GM12878 (cell line): ENCODE data around the gene TMEM208. TPM values are rescaled to one million over a fixed set of nuclear protein-coding genes. Genes with fewer than 3 reads are reported as not detected.
A peak's percentile ranks its signal among the peaks of the same experiment; 100 is the strongest.

ENCODE experiments used
- CHD1 ChIP-seq: IDR thresholded peaks from 2 replicates; pipeline ENCODE4 v1.6.1; 2012; ENCODE audit warnings: low read depth, low read length, improper control_type of control experiment
- EGR1 ChIP-seq, 2 experiments: IDR thresholded peaks; 1 replicate in 1 of 2; 2 replicates in 1 of 2; pipeline ENCODE4 v1.6.1; 2011 to 2012; ENCODE audit warnings: low read depth in 2 of 2, low read length in 2 of 2, borderline replicate concordance in 1 of 2, mild to moderate bottlenecking in 1 of 2, moderate library complexity in 1 of 2
- ETV6 ChIP-seq, 2 experiments: fragments of 450-650 bp in 1 of 2; IDR thresholded peaks in 1 of 2; conservative IDR thresholded peaks in 1 of 2; 2 replicates each; pipeline ENCODE4 v1.6.1; 2014; ENCODE audit warnings: antibody characterized with exemption in 1 of 2, borderline replicate concordance in 1 of 2, low read depth in 1 of 2, mild to moderate bottlenecking in 1 of 2, moderate library complexity in 1 of 2
- FOS ChIP-seq: IDR thresholded peaks from 3 replicates; pipeline ENCODE4 v1.6.1; 2011; ENCODE audit warnings: borderline replicate concordance; ENCODE audit not compliant: insufficient read length; ENCODE audit errors: extremely low read depth
- NBN ChIP-seq: fragments of 450-650 bp; IDR thresholded peaks from 2 replicates; pipeline ENCODE4 v1.6.1; 2016
- NRF1 ChIP-seq: conservative IDR thresholded peaks from 2 replicates; pipeline ENCODE4 v1.6.1; 2011; ENCODE audit warnings: mild to moderate bottlenecking, low read depth, low read length, improper control_type of control experiment
- PAX5 ChIP-seq: IDR thresholded peaks from 2 replicates; pipeline ENCODE4 v1.6.1; 2011; ENCODE audit warnings: low read depth, low read length, borderline replicate concordance
- POLR2AphosphoS5 ChIP-seq: IDR thresholded peaks from 2 replicates; pipeline ENCODE4 v1.6.1; 2011; ENCODE audit warnings: mild to moderate bottlenecking, low read length, inconsistent platforms
- RUNX3 ChIP-seq: IDR thresholded peaks from 2 replicates; pipeline ENCODE4 v1.6.1; 2012; ENCODE audit warnings: low read length, inconsistent platforms
- SMAD5 ChIP-seq: IDR thresholded peaks from 2 replicates; pipeline ENCODE4 v1.6.1; 2016; ENCODE audit warnings: antibody characterized with exemption, low read depth
- SMC3 ChIP-seq: IDR thresholded peaks from 2 replicates; pipeline ENCODE4 v1.6.1; 2011; ENCODE audit warnings: low read length, improper control_type of control experiment, borderline replicate concordance
- SP1 ChIP-seq: IDR thresholded peaks from one replicate; pipeline ENCODE4 v1.6.1; 2011; ENCODE audit warnings: low read depth, low read length
- SUPT20H ChIP-seq: IDR thresholded peaks from 2 replicates; pipeline ENCODE4 v1.6.1; 2011; ENCODE audit warnings: low read depth, mild to moderate bottlenecking, low read length, moderate library complexity, borderline replicate concordance; ENCODE audit not compliant: control insufficient read depth
- polyA plus RNA-seq, 11 experiments: library from polyadenylated mRNA; depleted of rRNA in 4 of 11; unstranded in 6 of 11; stranded (reverse) in 5 of 11; fragments of >200 nt; fragmentation: Nextera tagmentation in 4 of 11; fragmentation: Illumina TruSeq in 1 of 11; extraction: Ambion mirVana in 4 of 11; extraction: Trizol in 1 of 11; gene quantifications; 1 replicate in 1 of 11; 2 replicates in 10 of 11; pipeline versions ENCODE4 v1.2.1 to v1.2.3, GENCODE V29; 2011 to 2016; ENCODE audit warnings: inconsistent platforms in 2 of 11, missing spikeins in 2 of 11, low read depth in 1 of 11
- total RNA-seq, 4 experiments: library from RNA; depleted of rRNA in 3 of 4; stranded (reverse); fragments of >200 nt in 3 of 4; fragmentation: Illumina TruSeq in 1 of 4; extraction: Trizol in 1 of 4; gene quantifications; 2 replicates each; pipeline versions ENCODE4 v1.2.1 to v1.2.3, GENCODE V29; 2013 to 2021
- TF ChIP-seq, protein P1 (sequence below): fragments of 450-650 bp; IDR thresholded peaks from 2 replicates; pipeline ENCODE4 v1.6.1; 2018; ENCODE audit warnings: mild to moderate bottlenecking, low read depth, moderate library complexity; ENCODE audit not compliant: partially characterized antibody
- TF ChIP-seq, protein P2 (sequence below), 3 experiments: IDR thresholded peaks in 2 of 3; conservative IDR thresholded peaks in 1 of 3; 2 replicates each; pipeline ENCODE4 v1.5.1; 2011; ENCODE audit warnings: low read depth in 3 of 3, low read length in 3 of 3, mild to moderate bottlenecking in 3 of 3, control low read depth in 2 of 3, moderate library complexity in 2 of 3, inconsistent platforms in 1 of 3, mixed read lengths in 1 of 3; ENCODE audit not compliant: control insufficient read depth in 2 of 3, insufficient read depth in 1 of 3; ENCODE audit errors: extremely low read depth in 1 of 3
- TF ChIP-seq, protein P3 (sequence below): IDR thresholded peaks from 2 replicates; pipeline ENCODE4 v1.6.1; 2012; ENCODE audit warnings: low read depth, low read length, improper control_type of control experiment
- TF ChIP-seq, protein P4 (sequence below): IDR thresholded peaks from 2 replicates; pipeline ENCODE4 v1.6.1; 2012; ENCODE audit warnings: improper control_type of control experiment, low read depth, low read length; ENCODE audit not compliant: insufficient replicate concordance

The TMEM208 gene
- total and polyA plus RNA-seq, 10 of the 15 experiments (the other 5 are each of a cell fraction or from before 2014, with no cell fraction given): 34.1 to 244 (median 54.1) TPM

DNA sequence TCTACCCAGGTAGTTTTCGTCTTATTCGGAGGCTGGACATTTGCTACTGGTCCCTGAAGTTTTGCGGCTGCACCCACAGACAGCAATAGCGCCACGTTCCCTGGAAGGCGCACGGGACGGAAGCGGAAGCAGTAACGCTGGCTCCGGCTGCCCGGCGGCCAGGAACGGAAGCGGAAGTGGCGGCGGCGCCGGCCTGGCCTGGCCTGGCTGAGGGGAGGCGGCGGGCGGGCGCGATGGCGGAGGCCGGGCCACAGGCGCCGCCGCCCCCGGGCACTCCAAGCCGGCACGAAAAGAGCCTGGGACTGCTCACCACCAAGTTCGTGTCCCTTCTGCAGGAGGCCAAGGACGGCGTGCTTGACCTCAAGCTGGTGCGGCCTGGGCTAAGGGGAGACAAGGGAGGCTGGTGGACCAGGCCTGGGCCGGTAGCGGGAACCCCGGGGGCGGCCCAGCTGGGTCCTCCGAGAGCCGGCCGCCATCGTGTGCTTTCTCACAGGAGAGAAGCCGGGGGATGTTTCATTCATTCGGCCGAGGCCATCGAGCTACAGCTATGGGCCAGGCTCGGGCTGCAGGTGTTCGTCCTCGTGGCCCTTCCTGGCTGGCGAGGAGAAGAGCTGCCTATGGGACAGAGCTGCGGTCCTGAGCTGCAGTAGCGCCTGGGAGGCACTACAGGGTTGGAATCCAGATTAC, 34.8 kb upstream of the TMEM208 start, which contains the start of gene E2F4 (continued):
- TF ChIP-seq POLR2AphosphoS5 (peak; percentile 70; the same call in 1 of the 2 replicates), SP1 (peak; percentile 62), FOS (no peak), NRF1 (no peak), SMAD5 (no peak; the same call in 1 of the 2 replicates), EGR1 (IDR thresholded peaks at IDR 0.05; ENCODE audit: borderline replicate concordance in 1 of 2, low read depth in 2 of 2, low read length in 2 of 2) (peak in 1 of 2 experiments; percentile 72; a peak in 1 of 3 replicates), SMC3 (no peak), CHD1 (no peak), ETV6 (conservative IDR thresholded peaks at IDR 0.05 in 1 of 2, IDR thresholded peaks at IDR 0.05 in 1 of 2; ENCODE audit: borderline replicate concordance in 1 of 2, low read depth in 1 of 2) (peak; percentile 94 to 97; a peak in 3 of 4 replicates), SUPT20H (peak; percentile 94), NBN (peak; percentile 73), RUNX3 (peak; percentile 95), PAX5 (no peak)
- TF ChIP-seq, protein P1, sequence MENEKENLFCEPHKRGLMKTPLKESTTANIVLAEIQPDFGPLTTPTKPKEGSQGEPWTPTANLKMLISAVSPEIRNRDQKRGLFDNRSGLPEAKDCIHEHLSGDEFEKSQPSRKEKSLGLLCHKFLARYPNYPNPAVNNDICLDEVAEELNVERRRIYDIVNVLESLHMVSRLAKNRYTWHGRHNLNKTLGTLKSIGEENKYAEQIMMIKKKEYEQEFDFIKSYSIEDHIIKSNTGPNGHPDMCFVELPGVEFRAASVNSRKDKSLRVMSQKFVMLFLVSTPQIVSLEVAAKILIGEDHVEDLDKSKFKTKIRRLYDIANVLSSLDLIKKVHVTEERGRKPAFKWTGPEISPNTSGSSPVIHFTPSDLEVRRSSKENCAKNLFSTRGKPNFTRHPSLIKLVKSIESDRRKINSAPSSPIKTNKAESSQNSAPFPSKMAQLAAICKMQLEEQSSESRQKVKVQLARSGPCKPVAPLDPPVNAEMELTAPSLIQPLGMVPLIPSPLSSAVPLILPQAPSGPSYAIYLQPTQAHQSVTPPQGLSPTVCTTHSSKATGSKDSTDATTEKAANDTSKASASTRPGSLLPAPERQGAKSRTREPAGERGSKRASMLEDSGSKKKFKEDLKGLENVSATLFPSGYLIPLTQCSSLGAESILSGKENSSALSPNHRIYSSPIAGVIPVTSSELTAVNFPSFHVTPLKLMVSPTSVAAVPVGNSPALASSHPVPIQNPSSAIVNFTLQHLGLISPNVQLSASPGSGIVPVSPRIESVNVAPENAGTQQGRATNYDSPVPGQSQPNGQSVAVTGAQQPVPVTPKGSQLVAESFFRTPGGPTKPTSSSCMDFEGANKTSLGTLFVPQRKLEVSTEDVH: no peak
- TF ChIP-seq, protein P2, sequence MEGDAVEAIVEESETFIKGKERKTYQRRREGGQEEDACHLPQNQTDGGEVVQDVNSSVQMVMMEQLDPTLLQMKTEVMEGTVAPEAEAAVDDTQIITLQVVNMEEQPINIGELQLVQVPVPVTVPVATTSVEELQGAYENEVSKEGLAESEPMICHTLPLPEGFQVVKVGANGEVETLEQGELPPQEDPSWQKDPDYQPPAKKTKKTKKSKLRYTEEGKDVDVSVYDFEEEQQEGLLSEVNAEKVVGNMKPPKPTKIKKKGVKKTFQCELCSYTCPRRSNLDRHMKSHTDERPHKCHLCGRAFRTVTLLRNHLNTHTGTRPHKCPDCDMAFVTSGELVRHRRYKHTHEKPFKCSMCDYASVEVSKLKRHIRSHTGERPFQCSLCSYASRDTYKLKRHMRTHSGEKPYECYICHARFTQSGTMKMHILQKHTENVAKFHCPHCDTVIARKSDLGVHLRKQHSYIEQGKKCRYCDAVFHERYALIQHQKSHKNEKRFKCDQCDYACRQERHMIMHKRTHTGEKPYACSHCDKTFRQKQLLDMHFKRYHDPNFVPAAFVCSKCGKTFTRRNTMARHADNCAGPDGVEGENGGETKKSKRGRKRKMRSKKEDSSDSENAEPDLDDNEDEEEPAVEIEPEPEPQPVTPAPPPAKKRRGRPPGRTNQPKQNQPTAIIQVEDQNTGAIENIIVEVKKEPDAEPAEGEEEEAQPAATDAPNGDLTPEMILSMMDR (IDR thresholded peaks at IDR 0.05 in 2 of 3, conservative IDR thresholded peaks at IDR 0.05 in 1 of 3; ENCODE audit: control insufficient read depth in 2 of 3, extremely low read depth in 1 of 3, insufficient read depth in 1 of 3, low read depth in 3 of 3, low read length in 3 of 3): no peak
- TF ChIP-seq, protein P3, sequence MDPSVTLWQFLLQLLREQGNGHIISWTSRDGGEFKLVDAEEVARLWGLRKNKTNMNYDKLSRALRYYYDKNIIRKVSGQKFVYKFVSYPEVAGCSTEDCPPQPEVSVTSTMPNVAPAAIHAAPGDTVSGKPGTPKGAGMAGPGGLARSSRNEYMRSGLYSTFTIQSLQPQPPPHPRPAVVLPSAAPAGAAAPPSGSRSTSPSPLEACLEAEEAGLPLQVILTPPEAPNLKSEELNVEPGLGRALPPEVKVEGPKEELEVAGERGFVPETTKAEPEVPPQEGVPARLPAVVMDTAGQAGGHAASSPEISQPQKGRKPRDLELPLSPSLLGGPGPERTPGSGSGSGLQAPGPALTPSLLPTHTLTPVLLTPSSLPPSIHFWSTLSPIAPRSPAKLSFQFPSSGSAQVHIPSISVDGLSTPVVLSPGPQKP: peak; percentile 89
- TF ChIP-seq, protein P4, sequence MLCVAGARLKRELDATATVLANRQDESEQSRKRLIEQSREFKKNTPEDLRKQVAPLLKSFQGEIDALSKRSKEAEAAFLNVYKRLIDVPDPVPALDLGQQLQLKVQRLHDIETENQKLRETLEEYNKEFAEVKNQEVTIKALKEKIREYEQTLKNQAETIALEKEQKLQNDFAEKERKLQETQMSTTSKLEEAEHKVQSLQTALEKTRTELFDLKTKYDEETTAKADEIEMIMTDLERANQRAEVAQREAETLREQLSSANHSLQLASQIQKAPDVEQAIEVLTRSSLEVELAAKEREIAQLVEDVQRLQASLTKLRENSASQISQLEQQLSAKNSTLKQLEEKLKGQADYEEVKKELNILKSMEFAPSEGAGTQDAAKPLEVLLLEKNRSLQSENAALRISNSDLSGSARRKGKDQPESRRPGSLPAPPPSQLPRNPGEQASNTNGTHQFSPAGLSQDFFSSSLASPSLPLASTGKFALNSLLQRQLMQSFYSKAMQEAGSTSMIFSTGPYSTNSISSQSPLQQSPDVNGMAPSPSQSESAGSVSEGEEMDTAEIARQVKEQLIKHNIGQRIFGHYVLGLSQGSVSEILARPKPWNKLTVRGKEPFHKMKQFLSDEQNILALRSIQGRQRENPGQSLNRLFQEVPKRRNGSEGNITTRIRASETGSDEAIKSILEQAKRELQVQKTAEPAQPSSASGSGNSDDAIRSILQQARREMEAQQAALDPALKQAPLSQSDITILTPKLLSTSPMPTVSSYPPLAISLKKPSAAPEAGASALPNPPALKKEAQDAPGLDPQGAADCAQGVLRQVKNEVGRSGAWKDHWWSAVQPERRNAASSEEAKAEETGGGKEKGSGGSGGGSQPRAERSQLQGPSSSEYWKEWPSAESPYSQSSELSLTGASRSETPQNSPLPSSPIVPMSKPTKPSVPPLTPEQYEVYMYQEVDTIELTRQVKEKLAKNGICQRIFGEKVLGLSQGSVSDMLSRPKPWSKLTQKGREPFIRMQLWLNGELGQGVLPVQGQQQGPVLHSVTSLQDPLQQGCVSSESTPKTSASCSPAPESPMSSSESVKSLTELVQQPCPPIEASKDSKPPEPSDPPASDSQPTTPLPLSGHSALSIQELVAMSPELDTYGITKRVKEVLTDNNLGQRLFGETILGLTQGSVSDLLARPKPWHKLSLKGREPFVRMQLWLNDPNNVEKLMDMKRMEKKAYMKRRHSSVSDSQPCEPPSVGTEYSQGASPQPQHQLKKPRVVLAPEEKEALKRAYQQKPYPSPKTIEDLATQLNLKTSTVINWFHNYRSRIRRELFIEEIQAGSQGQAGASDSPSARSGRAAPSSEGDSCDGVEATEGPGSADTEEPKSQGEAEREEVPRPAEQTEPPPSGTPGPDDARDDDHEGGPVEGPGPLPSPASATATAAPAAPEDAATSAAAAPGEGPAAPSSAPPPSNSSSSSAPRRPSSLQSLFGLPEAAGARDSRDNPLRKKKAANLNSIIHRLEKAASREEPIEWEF: no peak
